Neural cell (in vitro differentiated cells): ENCODE data around the gene TXN2. TPM values are rescaled to one million over a fixed set of nuclear protein-coding genes. Genes with fewer than 3 reads are reported as not detected.

Experiments used
- H2AFZ ChIP-seq: fragments of 200-600, 300-800 bp; sonication (generic), shearing (Covaris generic); 2 replicates; pipeline ENCODE4 v1.6.0; 2014; ENCODE audit warnings: low read depth, mild to moderate bottlenecking, antibody characterized with exemption, low read length, moderate library complexity
- H3F3A ChIP-seq: fragments of 200-600 bp; shearing (Covaris generic); 2 replicates; pipeline ENCODE4 v1.6.1; 2016; ENCODE audit warnings: mild to moderate bottlenecking, moderate library complexity, mixed read lengths, antibody characterized with exemption, low read length; ENCODE audit not compliant: insufficient read depth, poor library complexity, severe bottlenecking
- H3K27ac ChIP-seq: fragments of 200-600, 300-800 bp; sonication (generic), shearing (Covaris generic); 2 replicates; pipeline ENCODE4 v1.5.1; 2014; ENCODE audit warnings: mild to moderate bottlenecking, low read length, moderate library complexity
- H3K27me3 ChIP-seq: fragments of 300-800, 200-600 bp; sonication (generic), shearing (Covaris generic); 2 replicates; pipeline ENCODE4 v1.6.0; 2014; ENCODE audit warnings: mild to moderate bottlenecking, low read depth, low read length, moderate library complexity; ENCODE audit not compliant: insufficient read depth
- H3K36me3 ChIP-seq: fragments of 300-800, 200-600 bp; sonication (generic), shearing (Covaris generic); 2 replicates; pipeline ENCODE4 v1.5.1; 2014; ENCODE audit warnings: mild to moderate bottlenecking, antibody characterized with exemption, low read length, moderate library complexity; ENCODE audit not compliant: insufficient read depth
- H3K4me2 ChIP-seq: fragments of 300-800, 200-600 bp; sonication (generic), shearing (Covaris generic); 2 replicates; pipeline ENCODE4 v1.6.0; 2014; ENCODE audit warnings: mild to moderate bottlenecking, low read length
- H3K4me3 ChIP-seq: fragments of 300-800, 200-600 bp; sonication (generic), shearing (Covaris generic); 2 replicates; pipeline ENCODE4 v1.5.1; 2014; ENCODE audit warnings: mild to moderate bottlenecking, low read length, moderate library complexity
- H3K79me2 ChIP-seq: fragments of 200-600 bp; shearing (Covaris generic); replicated peaks from 2 replicates; pipeline ENCODE4 v1.6.0; 2014; ENCODE audit warnings: mild to moderate bottlenecking, low read length, moderate library complexity; ENCODE audit not compliant: insufficient read depth
- H3K9ac ChIP-seq: fragments of 300-800, 200-600 bp; sonication (generic), shearing (Covaris generic); 2 replicates; pipeline ENCODE4 v1.6.1; 2016; ENCODE audit warnings: mild to moderate bottlenecking, low read length, mixed read lengths
- H3K9me2 ChIP-seq: fragments of 200-600 bp; shearing (Covaris generic); 2 replicates; pipeline ENCODE4 v1.6.1; 2016; ENCODE audit warnings: mild to moderate bottlenecking, low read length, mixed read lengths; ENCODE audit not compliant: insufficient read depth
- H3K9me3 ChIP-seq: fragments of 200-600, 300-800 bp; sonication (generic), shearing (Covaris generic); 2 replicates; pipeline ENCODE4 v1.6.1; 2016; ENCODE audit warnings: mild to moderate bottlenecking, mixed run types, low read length, moderate library complexity, mixed read lengths
- H4K20me1 ChIP-seq: fragments of 200-600 bp; shearing (Covaris generic); 2 replicates; pipeline ENCODE4 v1.6.1; 2016; ENCODE audit warnings: mild to moderate bottlenecking, mixed run types; ENCODE audit not compliant: insufficient read depth
- CTCF ChIP-seq: fragments of 450-650 bp; IDR thresholded peaks from 2 replicates; pipeline ENCODE4 v1.5.1; 2014; ENCODE audit warnings: antibody characterized with exemption, mild to moderate bottlenecking, moderate library complexity; ENCODE audit not compliant: poor library complexity, severe bottlenecking
- EP300 ChIP-seq: fragments of 450-650 bp; conservative IDR thresholded peaks from 2 replicates; pipeline ENCODE4 v1.6.1; 2014; ENCODE audit warnings: antibody characterized with exemption, mild to moderate bottlenecking, moderate library complexity; ENCODE audit not compliant: poor library complexity, severe bottlenecking
- EZH2 ChIP-seq: fragments of 200-600, 300-800 bp; shearing (Covaris generic), sonication (generic); IDR thresholded peaks from 2 replicates; pipeline ENCODE4 v1.6.1; 2014; ENCODE audit warnings: antibody characterized with exemption, low read length, borderline replicate concordance, mild to moderate bottlenecking; ENCODE audit not compliant: insufficient read depth, poor library complexity, severe bottlenecking
- MXI1 ChIP-seq: fragments of 450-650 bp; conservative IDR thresholded peaks from 2 replicates; pipeline ENCODE4 v1.6.1; 2014; ENCODE audit warnings: antibody characterized with exemption, mild to moderate bottlenecking; ENCODE audit not compliant: poor library complexity, severe bottlenecking
- POLR2AphosphoS5 ChIP-seq: IDR thresholded peaks from 2 replicates; pipeline ENCODE4 v1.6.1; 2012
- RAD21 ChIP-seq: fragments of 450-650 bp; conservative IDR thresholded peaks from 2 replicates; pipeline ENCODE4 v1.6.1; 2014; ENCODE audit warnings: antibody characterized with exemption, mild to moderate bottlenecking, moderate library complexity
- REST ChIP-seq: IDR thresholded peaks from 2 replicates; pipeline ENCODE4 v1.6.1; 2012; ENCODE audit warnings: borderline replicate concordance
- SMC3 ChIP-seq: fragments of 450-650 bp; conservative IDR thresholded peaks from 2 replicates; pipeline ENCODE4 v1.6.1; 2014; ENCODE audit warnings: antibody characterized with exemption, mild to moderate bottlenecking, moderate library complexity; ENCODE audit not compliant: poor library complexity
- TAF1 ChIP-seq: IDR thresholded peaks from 2 replicates; pipeline ENCODE4 v1.6.1; 2012; ENCODE audit warnings: low read depth
- polyA plus RNA-seq: library from polyadenylated mRNA; depleted of rRNA; stranded (reverse); fragments of >200 nt; gene quantifications from 2 replicates; pipeline ENCODE4 v1.2.3, GENCODE V29; 2014

Gene TXN2
- polyA plus RNA-seq, 1 donor from 2014 or later: 26.2 TPM

DNA sequence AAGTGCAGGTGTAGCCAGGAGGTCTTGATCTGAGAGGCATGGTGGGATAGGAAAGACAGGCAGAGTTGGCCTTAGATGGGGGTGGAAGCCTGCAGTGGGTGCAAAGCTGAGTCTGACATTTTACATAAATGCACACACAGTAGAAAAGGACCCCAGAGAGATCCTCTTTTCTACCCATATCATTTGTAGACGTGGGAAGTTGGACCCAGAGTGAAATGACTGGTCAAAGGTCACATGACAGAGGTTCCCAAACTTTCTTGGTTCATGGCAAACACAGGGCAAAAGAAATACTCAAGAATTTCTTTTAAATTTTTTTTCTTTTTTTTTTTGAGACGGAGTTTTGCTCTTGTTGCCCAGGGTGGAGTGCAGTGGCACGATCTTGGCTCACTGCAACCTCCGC is 31.6 kb upstream of the TXN2 start:
- Histone ChIP-seq H3K9me3 (no peaks in the 10 kb centered on the region), H3K27me3 (no peaks in the 10 kb centered on the region), H3K27ac (no peak overlapping the region), H3K79me2 (no peaks in the 10 kb centered on the region), H2AFZ (no peak overlapping the region), H3K4me3 (no peak overlapping the region), H3F3A (no peaks in the 10 kb centered on the region), H3K36me3 (peaks cover 4% of the 10 kb centered on the region), H3K9ac (no peak overlapping the region), H4K20me1 (no peaks in the 10 kb centered on the region), H3K9me2 (no peaks in the 10 kb centered on the region), H3K4me2 (no peak overlapping the region)
- TF ChIP-seq RAD21: no peak
- no peak for TF ChIP-seq TAF1
- no peak for TF ChIP-seq POLR2AphosphoS5
- no peak for TF ChIP-seq REST
- TF ChIP-seq SMC3: no peak
- no peak for TF ChIP-seq EP300
- no peak for TF ChIP-seq EZH2
- TF ChIP-seq CTCF: no peak
- no peak for TF ChIP-seq MXI1

DNA sequence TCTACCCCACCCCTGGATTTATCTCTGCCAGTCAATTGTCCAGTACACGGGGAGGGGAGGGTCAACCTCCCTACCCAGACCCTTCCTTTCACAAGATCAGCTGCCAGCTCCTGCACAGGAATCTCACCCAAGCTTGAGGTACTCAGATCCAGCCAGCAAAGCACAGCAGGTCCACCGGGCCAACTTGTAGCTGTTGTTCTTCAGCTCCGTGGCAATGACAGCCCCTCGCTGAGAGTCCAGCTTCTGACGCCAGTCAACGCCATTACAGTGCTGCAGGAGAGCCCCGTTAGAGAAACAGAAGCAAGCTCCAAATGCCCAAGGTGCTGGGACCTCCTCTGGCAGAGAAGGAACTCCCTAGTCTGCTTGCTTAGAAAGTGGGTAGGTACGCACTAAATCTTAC is 30.9 kb upstream of the TXN2 start:
- Histone ChIP-seq H2AFZ (no peak overlapping the region), H3K36me3 (peaks cover 4% of the 10 kb centered on the region), H3K27me3 (no peaks in the 10 kb centered on the region), H3K27ac (no peak overlapping the region), H3K9ac (no peak overlapping the region), H3K4me3 (no peak overlapping the region), H4K20me1 (no peaks in the 10 kb centered on the region), H3K9me3 (no peaks in the 10 kb centered on the region), H3K79me2 (no peaks in the 10 kb centered on the region), H3K4me2 (no peak overlapping the region), H3F3A (no peaks in the 10 kb centered on the region), H3K9me2 (no peaks in the 10 kb centered on the region)
- TF ChIP-seq EZH2 (no peak), SMC3 (no peak), EP300 (no peak), MXI1 (no peak), POLR2AphosphoS5 (no peak), TAF1 (no peak), RAD21 (no peak), CTCF (no peak), REST (no peak)
